Lower lobe of right lung (tissue), 2 donors: ENCODE results near the gene EVI5L. TPM values are rescaled to one million over a fixed set of nuclear protein-coding genes. Genes with fewer than 3 reads are reported as not detected.

ENCODE experiments used
- ATAC-seq, 2 donors: fragments of 200-7000 bp; cut with Tn5 transposase; one replicate each; pipeline ENCODE4 v1.9.1; 2020 to 2022; ENCODE audit warnings: mild to moderate bottlenecking in 2 of 2, moderate library complexity in 2 of 2
- DNase-seq: peaks from one replicate; pipeline ENCODE4 v3.0.0-alpha.2; 2020
- H3K27ac ChIP-seq: fragments of 200-600 bp; one replicate; pipeline ENCODE4 v1.8.0; 2022
- H3K27me3 ChIP-seq: fragments of 200-600 bp; one replicate; pipeline ENCODE4 v1.8.0; 2022; ENCODE audit warnings: low read depth
- H3K36me3 ChIP-seq: fragments of 200-600 bp; one replicate; pipeline ENCODE4 v1.8.0; 2022; ENCODE audit warnings: mild to moderate bottlenecking
- H3K4me1 ChIP-seq: fragments of 200-600 bp; one replicate; pipeline ENCODE4 v1.8.0; 2022
- H3K4me3 ChIP-seq: fragments of 200-600 bp; one replicate; pipeline ENCODE4 v1.8.0; 2022; ENCODE audit warnings: mild to moderate bottlenecking
- H3K9me3 ChIP-seq: fragments of 200-600 bp; one replicate; pipeline ENCODE4 v1.8.0; 2022
- CTCF ChIP-seq: fragments of 200-600 bp; IDR thresholded peaks from one replicate; pipeline ENCODE4 v1.8.0; 2022; ENCODE audit warnings: antibody characterized with exemption, mild to moderate bottlenecking
- intact Hi-C: fragments of 100-400 bp; cut with DNase I; formaldehyde crosslinking; loops from one replicate; pipeline ENCODE4 v1.11.0; 2022
- total RNA-seq: library from RNA; stranded (reverse); fragmentation: NEBNext Ultra II Directional; extraction: Animal tissue kit (Norgen Biotek cat#: 25700); gene quantifications from one replicate; pipeline ENCODE4 v1.2.1, GENCODE V29; 2021
- donor health status: DM: no; HTN: yes; CAD: no; lungs with severe emphysema.

The EVI5L gene
- total RNA-seq, 1 donor from 2014 or later = 11.7 TPM

GRCh38 chr19:7787602-7788177 lies 42.3 kb upstream of the EVI5L start:
- no peak for TF ChIP-seq CTCF
- H3K4me1 ChIP-seq = peaks cover 12% of the 10 kb centered on the region
- peaks cover 41% of the 10 kb centered on the region for H3K27me3 ChIP-seq
- H3K4me3 ChIP-seq = peak overlapping the region; percentile 29
- ATAC-seq (no peak), DNase-seq (no peak)
- intact Hi-C loops = no loop called here
- H3K27ac ChIP-seq = no peak overlapping the region
- no peaks in the 10 kb centered on the region for H3K9me3 ChIP-seq
- no peaks in the 10 kb centered on the region for H3K36me3 ChIP-seq

- peak in 1 of 2 donors; percentile 6 for ATAC-seq
- no peak for DNase-seq
- H3K27me3 ChIP-seq = peaks cover 41% of the 10 kb centered on the region
- intact Hi-C loops = no loop called here
- no peak for TF ChIP-seq CTCF
- H3K4me3 ChIP-seq = peak overlapping the region; percentile 29
- no peaks in the 10 kb centered on the region for H3K36me3 ChIP-seq
- no peaks in the 10 kb centered on the region for H3K9me3 ChIP-seq
- H3K27ac ChIP-seq = no peak overlapping the region
- H3K4me1 ChIP-seq = peaks cover 12% of the 10 kb centered on the region
Observed at GRCh38 chr19:7788178-7788932, 41.7 kb upstream of the EVI5L start.

- intact Hi-C loops = no loop called here
- H3K36me3 ChIP-seq = no peaks in the 10 kb centered on the region
- H3K4me3 ChIP-seq = peak overlapping the region; percentile 29
- no peak for TF ChIP-seq CTCF
- peaks cover 9% of the 10 kb centered on the region for H3K4me1 ChIP-seq
- ATAC-seq = peak; percentile 6 to 37
- H3K9me3 ChIP-seq = no peaks in the 10 kb centered on the region
- H3K27me3 ChIP-seq = peaks cover 41% of the 10 kb centered on the region
- H3K27ac ChIP-seq = no peak overlapping the region
- DNase-seq = no peak
Observed at GRCh38 chr19:7788933-7789323, 41.1 kb upstream of the EVI5L start.

GRCh38 chr19:7789447-7789846 lies 40.6 kb upstream of the EVI5L start:
- H3K4me1 ChIP-seq = peaks cover 4% of the 10 kb centered on the region
- intact Hi-C loops = no loop called here
- no peak for TF ChIP-seq CTCF
- no peaks in the 10 kb centered on the region for H3K36me3 ChIP-seq
- DNase-seq (no peak), ATAC-seq (peak; percentile 10 to 18)
- no peak overlapping the region for H3K27ac ChIP-seq
- no peaks in the 10 kb centered on the region for H3K9me3 ChIP-seq
- peaks cover 41% of the 10 kb centered on the region for H3K27me3 ChIP-seq
- H3K4me3 ChIP-seq = peak overlapping the region; percentile 29

GRCh38 chr19:7790416-7790815 lies 39.6 kb upstream of the EVI5L start:
- Histone ChIP-seq H3K27me3 (peaks cover 41% of the 10 kb centered on the region), H3K4me3 (no peak overlapping the region), H3K9me3 (no peaks in the 10 kb centered on the region), H3K27ac (no peak overlapping the region), H3K4me1 (peaks cover 4% of the 10 kb centered on the region), H3K36me3 (no peaks in the 10 kb centered on the region)
- DNase-seq = no peak
- ATAC-seq = no peak
- TF ChIP-seq CTCF = no peak
- intact Hi-C loops = no loop called here
